ENCODE measurements around the gene ETFA.

- TF ChIP-seq CREB1 (IDR thresholded peaks at IDR 0.05; ENCODE audit: low read depth) (no peak), TEAD4 (IDR thresholded peaks at IDR 0.05) (no peak)
These were observed 17.7 kb upstream of the ETFA start for GRCh38 chr15:76328958-76329357.
